ENCODE data around the gene PPP1R15B. TPM values are rescaled to one million over a fixed set of nuclear protein-coding genes. Genes with fewer than 3 reads are reported as not detected.

The PPP1R15B gene
- total RNA-seq, 2 experiments from 2014 or later: 171 to 179 TPM

DNA sequence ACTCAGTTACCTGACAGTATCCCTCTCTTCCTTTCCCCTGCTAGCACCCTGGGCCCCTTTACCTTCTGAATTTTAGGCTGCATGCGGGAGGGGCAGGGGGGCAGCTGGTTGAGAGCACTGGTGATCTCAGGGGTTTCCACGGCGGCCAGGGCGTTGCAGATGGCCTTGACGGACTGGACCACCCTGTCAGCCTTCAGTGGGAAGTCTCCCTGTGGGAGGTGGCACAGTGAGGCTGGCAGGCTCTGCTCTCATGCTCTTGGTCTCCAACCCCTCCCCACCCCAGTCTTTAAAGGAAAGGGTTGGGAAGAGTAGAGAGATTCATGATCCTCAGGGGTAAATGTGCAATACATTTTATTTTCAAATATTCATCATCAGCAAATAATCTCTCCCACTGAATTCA is 46.0 kb upstream of the PPP1R15B start:
- H3K4me1 Mint-ChIP-seq (ENCODE audit: low read depth): peaks cover 51% of the 10 kb centered on the region
- Histone ChIP-seq H3K9me3 (ENCODE audit: control insufficient read depth in 1 of 2, insufficient read depth in 1 of 2, low read length in 2 of 2) (no peaks in the 10 kb centered on the region), H3K4me3 (ENCODE audit: low read length) (no peak overlapping the region), H3K27me3 (ENCODE audit: control insufficient read depth in 1 of 2, insufficient read depth in 2 of 2, low read length in 2 of 2) (no peaks in the 10 kb centered on the region), H3K4me1 (ENCODE audit: insufficient read depth, low read length) (peaks cover 51% of the 10 kb centered on the region), H3K36me3 (ENCODE audit: insufficient read depth, low read length) (peaks cover 52% of the 10 kb centered on the region), H3K27ac (ENCODE audit: low read depth in 1 of 2, low read length in 2 of 2) (no peak overlapping the region)
- DNase-seq (no peak), ATAC-seq (ENCODE audit: poor library complexity) (no peak)
- peaks cover 81% of the 10 kb centered on the region for H3K36me3 Mint-ChIP-seq (ENCODE audit: low read depth)
- ChIA-PET CTCF (interaction anchor here (1.2 kb wide), 1 partner anchor 12 kb away, joined by 5 read pairs; no protein-coding TSS in a partner anchor), POLR2A (interaction anchor here (1.1 to 1.4 kb wide), 2 partner anchors 37 to 59 kb away, joined by 3 read pairs; partner anchors contain the start of genes MDM4 and PIK3C2B)
- no peaks in the 10 kb centered on the region for H3K27me3 Mint-ChIP-seq
- peak overlapping the region; percentile 31 for H3K27ac Mint-ChIP-seq
- no peaks in the 10 kb centered on the region for H3K9me3 Mint-ChIP-seq
- no peak overlapping the region for H3K4me3 Mint-ChIP-seq
- TF ChIP-seq, protein P1, sequence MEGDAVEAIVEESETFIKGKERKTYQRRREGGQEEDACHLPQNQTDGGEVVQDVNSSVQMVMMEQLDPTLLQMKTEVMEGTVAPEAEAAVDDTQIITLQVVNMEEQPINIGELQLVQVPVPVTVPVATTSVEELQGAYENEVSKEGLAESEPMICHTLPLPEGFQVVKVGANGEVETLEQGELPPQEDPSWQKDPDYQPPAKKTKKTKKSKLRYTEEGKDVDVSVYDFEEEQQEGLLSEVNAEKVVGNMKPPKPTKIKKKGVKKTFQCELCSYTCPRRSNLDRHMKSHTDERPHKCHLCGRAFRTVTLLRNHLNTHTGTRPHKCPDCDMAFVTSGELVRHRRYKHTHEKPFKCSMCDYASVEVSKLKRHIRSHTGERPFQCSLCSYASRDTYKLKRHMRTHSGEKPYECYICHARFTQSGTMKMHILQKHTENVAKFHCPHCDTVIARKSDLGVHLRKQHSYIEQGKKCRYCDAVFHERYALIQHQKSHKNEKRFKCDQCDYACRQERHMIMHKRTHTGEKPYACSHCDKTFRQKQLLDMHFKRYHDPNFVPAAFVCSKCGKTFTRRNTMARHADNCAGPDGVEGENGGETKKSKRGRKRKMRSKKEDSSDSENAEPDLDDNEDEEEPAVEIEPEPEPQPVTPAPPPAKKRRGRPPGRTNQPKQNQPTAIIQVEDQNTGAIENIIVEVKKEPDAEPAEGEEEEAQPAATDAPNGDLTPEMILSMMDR (IDR thresholded peaks at IDR 0.05): no peak
- intact Hi-C loops (cut with DNase I, micrococcal nuclease): no loop called here

DNA sequence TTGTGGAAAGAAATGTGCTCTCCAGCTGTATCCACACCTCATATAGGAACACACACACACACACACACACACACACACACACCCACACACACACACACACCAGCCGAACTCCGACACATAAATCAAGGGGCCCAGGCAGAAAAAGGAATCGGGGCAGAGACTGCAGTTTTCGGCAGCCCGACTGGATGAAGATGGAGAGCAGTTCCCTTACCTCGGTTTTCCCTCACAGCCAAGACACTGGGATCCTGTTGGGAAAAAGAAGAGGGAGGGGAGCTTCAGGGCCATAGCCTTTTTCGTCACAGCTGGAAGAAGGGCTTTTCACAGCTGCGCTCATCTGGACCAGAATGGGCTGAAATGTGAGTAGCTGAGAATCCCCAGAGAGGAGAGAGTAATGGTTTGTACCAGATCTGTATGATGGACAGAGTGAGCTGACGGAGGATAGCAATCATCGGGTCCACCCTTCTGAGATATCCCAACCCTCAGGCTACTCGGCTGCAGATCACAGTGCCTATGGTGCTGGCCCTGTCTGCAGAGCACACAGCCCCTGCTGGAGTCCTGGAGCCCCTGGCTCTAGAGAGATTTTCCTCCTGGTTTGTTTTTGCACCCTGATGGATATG is 45.3 kb upstream of the PPP1R15B start:
- peaks cover 51% of the 10 kb centered on the region for H3K36me3 ChIP-seq (ENCODE audit: insufficient read depth, low read length)
- CTCF ChIA-PET: no interaction called here
- peak overlapping the region; percentile 29 for H3K27ac Mint-ChIP-seq
- TF ChIP-seq, protein P1 (IDR thresholded peaks at IDR 0.05): no peak
- no peak overlapping the region for H3K27ac ChIP-seq (ENCODE audit: low read depth in 1 of 2, low read length in 2 of 2)
- H3K4me1 Mint-ChIP-seq (ENCODE audit: low read depth): peaks cover 45% of the 10 kb centered on the region
- POLR2A ChIA-PET: interaction anchor here (1.1 kb wide), 1 partner anchor 37 kb away, joined by 3 read pairs; the partner anchor contains the start of gene PIK3C2B
- H3K4me1 ChIP-seq (ENCODE audit: insufficient read depth, low read length): peaks cover 51% of the 10 kb centered on the region
- peaks cover 76% of the 10 kb centered on the region for H3K36me3 Mint-ChIP-seq (ENCODE audit: low read depth)
- intact Hi-C loops (cut with DNase I, micrococcal nuclease): no loop called here
- no peaks in the 10 kb centered on the region for H3K27me3 Mint-ChIP-seq
- H3K4me3 Mint-ChIP-seq: no peak overlapping the region
- DNase-seq (no peak), ATAC-seq (ENCODE audit: poor library complexity) (no peak)
- no peaks in the 10 kb centered on the region for H3K9me3 ChIP-seq (ENCODE audit: control insufficient read depth in 1 of 2, insufficient read depth in 1 of 2, low read length in 2 of 2)
- H3K27me3 ChIP-seq (ENCODE audit: control insufficient read depth in 1 of 2, insufficient read depth in 2 of 2, low read length in 2 of 2): no peaks in the 10 kb centered on the region
- no peaks in the 10 kb centered on the region for H3K9me3 Mint-ChIP-seq
- H3K4me3 ChIP-seq (ENCODE audit: low read length): no peak overlapping the region

DNA sequence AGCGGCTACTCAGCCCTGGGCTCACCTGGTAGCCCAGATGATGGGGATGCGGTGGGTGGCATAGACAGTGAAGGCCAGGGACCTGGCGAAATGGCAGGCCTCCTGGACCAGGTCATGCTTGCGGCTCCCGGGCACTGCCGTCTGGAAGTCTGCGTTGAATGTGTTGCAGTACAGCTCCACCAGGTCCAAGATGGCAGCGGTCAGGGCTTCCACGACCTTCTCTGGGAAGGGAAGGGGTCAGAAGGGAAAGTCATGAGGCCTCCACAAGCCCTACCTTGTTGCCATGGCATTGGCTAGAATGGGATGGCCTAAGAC is 44.2 kb upstream of the PPP1R15B start:
- Histone ChIP-seq H3K4me3 (ENCODE audit: low read length) (no peak overlapping the region), H3K27ac (ENCODE audit: low read depth in 1 of 2, low read length in 2 of 2) (no peak overlapping the region), H3K9me3 (ENCODE audit: control insufficient read depth in 1 of 2, insufficient read depth in 1 of 2, low read length in 2 of 2) (no peaks in the 10 kb centered on the region), H3K36me3 (ENCODE audit: insufficient read depth, low read length) (peaks cover 54% of the 10 kb centered on the region), H3K4me1 (ENCODE audit: insufficient read depth, low read length) (peaks cover 51% of the 10 kb centered on the region), H3K27me3 (ENCODE audit: control insufficient read depth in 1 of 2, insufficient read depth in 2 of 2, low read length in 2 of 2) (no peaks in the 10 kb centered on the region)
- H3K36me3 Mint-ChIP-seq (ENCODE audit: low read depth): peaks cover 68% of the 10 kb centered on the region
- DNase-seq (no peak), ATAC-seq (ENCODE audit: poor library complexity) (no peak)
- ChIA-PET POLR2A (no interaction called here), CTCF (interaction anchor here (0.8 kb wide), 1 partner anchor 9 kb away, joined by 3 read pairs; no protein-coding TSS in a partner anchor)
- no peaks in the 10 kb centered on the region for H3K9me3 Mint-ChIP-seq
- H3K4me1 Mint-ChIP-seq (ENCODE audit: low read depth): peaks cover 41% of the 10 kb centered on the region
- TF ChIP-seq, protein P1 (IDR thresholded peaks at IDR 0.05): no peak
- H3K27me3 Mint-ChIP-seq: no peaks in the 10 kb centered on the region
- no peak overlapping the region for H3K27ac Mint-ChIP-seq
- intact Hi-C loops (cut with DNase I, micrococcal nuclease): no loop called here
- H3K4me3 Mint-ChIP-seq: no peak overlapping the region

All from CD4-positive, alpha-beta T cell (primary cell).